ENCODE data around the gene PRUNE2.
"Not testable (repeated sequence)": the region's sequence is repeated elsewhere in the genome, so short reads cannot be mapped to it uniquely, and the experiment has no call there.

Gene PRUNE2

DNA sequence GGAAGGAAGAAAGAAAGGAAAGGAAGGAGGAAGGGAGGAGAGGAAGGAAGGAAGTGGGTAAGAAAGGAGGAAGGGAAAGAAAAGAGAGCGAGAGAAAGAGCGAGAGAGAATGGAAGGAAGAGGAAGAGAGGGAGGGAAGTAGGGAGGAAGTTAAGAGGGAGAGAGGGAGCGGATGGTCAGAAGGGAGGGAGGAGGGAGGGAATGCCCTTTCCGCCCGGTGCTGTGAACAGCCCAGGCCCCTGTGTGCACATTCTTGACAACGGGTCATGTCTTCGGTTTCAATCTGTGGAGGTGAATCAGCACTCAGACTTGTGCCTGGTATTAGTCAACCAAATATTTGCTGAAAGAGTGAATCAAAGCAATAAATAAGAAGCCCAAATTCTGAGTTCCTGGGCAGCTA is 39.2 kb downstream of the PRUNE2 start:
- peak; percentile 99 for FAIRE-seq

GRCh38 chr9:76863832-76864231 is 42.1 kb downstream of the PRUNE2 start:
- no peak for FAIRE-seq

GRCh38 chr9:76859860-76860259 is 46.1 kb downstream of the PRUNE2 start:
- FAIRE-seq = no peak

GRCh38 chr9:76858248-76858647 is 47.7 kb downstream of the PRUNE2 start:
- not testable (repeated sequence) for FAIRE-seq

DNA sequence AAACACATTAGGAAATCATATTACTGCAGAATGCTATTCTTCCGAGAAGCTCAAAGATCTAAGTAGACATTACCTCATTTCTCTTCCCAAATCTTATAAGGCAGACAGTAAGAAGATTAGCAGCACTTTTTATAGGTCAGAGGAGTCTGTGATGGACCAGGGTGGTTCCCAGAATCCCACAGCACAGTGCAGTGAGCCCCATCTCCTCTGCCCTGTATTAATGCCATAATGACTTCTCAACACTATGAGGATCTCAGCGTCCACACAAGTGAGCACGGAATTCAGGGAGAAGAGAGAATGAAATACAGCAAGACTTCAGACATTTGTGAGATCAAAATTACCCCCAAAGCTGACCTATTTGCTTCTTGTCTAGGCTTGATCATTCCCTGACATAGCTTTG is 49.9 kb downstream of the PRUNE2 start:
- no peak for FAIRE-seq

GRCh38 chr9:76855015-76855414 is 50.9 kb downstream of the PRUNE2 start:
- no peak for FAIRE-seq

- FAIRE-seq = no peak
Observed at GRCh38 chr9:76852026-76852425, 53.9 kb downstream of the PRUNE2 start.

DNA sequence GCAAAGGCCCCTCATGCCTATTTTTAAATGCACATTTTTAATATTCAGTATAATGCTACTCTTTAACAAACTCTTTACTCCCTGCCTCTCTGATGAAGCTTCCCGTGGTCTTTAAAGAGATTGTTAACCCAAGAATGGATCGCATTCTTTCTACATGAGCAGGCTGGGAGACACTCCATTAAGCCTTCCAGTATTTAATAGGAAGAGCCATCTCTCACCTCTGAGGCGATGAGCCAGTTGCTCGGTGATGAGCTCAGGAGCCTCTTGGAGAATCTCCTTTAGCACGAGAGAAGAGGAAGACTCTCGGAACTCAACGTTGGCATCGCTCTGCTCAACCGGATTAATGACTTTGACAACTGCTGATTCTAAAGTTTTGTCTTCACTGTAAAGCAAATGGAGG is 59.6 kb downstream of the PRUNE2 start:
- no peak for FAIRE-seq

- no peak for FAIRE-seq
Observed at GRCh38 chr9:76845254-76845653, 60.7 kb downstream of the PRUNE2 start.

- FAIRE-seq = peak; percentile 99
Observed at GRCh38 chr9:76835571-76836283, 70.2 kb downstream of the PRUNE2 start.

GRCh38 chr9:76828447-76828846 is 77.5 kb downstream of the PRUNE2 start:
- no peak for FAIRE-seq

DNA sequence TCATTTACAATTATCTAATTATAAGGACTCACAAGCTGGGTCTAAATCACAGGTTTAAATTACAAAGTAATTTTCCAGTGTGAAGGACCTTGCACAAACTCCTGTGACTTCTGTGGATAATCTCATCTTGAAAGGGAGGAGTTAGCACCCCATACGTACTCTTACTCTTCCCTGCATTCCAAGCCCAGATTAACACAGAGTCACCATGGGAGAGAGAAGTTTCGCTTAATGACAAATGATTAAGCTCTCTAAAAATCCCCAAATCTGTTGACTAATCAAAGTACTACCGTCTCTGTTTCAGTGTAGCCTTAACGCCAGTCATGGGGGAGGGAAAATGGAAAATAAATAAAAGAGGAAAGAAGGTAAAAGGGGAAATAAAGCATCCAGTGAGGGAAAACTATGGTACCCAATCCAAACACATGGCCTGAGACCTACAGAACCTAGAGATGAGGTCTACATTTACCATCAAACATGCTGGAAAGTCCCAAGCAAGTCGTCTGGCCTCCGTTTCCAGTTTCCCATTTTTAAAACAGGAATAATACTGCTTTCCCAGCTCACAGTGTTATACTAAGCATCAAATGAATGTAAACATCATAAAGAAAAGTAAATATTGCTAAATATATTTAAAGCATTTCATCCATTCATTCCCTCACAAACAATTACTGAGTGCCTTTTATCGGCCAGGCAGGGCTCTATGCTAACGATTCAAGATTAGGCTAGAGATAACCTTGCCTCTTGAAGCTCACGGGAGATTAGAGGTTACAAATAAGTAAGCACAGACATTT is 78.4 kb downstream of the PRUNE2 start:
- FAIRE-seq = no peak

DNA sequence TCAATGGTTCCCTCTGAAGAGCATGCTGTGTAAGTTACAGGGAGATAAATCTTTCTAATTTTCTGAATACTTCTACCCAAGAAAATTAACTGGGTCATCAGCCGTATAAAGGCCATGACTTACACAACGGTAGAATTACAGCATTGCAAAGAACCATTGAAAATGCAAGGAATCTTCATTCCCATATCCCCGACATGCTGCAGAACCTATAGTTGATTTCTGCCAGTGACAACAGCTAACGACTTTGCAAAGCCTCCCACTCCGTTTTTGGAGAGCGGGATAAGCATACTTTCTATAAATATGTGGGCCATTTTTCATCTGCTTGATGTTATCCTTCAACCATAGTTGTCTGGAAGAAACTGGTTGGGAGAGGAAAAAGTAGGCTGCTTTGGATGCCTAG is 85.5 kb downstream of the PRUNE2 start:
- FAIRE-seq = no peak

DNA sequence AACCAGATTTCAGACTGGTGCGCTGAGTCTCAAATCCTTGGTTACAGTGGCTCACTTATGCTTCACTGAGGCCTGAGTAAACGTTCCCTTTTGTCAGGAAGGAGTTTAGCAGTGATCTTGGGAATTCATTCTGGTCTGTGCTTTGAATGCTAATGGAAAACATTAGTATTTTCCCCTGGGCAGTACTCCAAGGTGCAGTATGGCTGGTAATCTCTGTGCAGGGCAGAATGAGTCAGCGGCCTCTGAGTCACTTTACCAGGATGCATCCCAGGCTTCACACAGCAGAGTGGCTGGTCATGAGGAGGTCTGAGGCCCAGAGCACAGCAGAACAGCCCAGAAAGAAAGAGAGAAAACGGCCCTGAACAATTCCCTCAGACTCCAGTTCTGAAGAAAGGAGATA is 87.6 kb downstream of the PRUNE2 start:
- peak; percentile 99 for FAIRE-seq

GRCh38 chr9:76817489-76817888 is 88.4 kb downstream of the PRUNE2 start:
- no peak for FAIRE-seq

DNA sequence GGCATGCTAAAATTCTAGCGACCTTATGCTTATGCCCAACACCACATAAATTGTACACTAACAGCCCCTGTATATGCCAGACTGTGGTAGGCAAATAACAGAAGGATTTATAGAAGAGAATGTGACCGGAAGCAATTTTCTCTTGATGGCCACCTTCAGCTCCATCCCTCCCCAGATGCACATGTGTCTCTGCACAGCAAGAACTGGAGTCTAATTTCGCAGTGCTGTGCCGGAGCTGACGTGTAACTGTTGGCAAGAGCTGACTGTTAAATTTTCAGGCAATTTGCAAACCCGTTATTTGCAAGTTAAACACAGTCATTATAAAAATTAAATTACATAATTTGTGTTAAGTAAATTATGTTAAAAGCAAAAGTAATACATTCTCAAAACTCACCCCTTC is 93.3 kb downstream of the PRUNE2 start:
- FAIRE-seq = no peak

- FAIRE-seq = peak; percentile 98
Observed at GRCh38 chr9:76810377-76810957, 95.4 kb downstream of the PRUNE2 start.

DNA sequence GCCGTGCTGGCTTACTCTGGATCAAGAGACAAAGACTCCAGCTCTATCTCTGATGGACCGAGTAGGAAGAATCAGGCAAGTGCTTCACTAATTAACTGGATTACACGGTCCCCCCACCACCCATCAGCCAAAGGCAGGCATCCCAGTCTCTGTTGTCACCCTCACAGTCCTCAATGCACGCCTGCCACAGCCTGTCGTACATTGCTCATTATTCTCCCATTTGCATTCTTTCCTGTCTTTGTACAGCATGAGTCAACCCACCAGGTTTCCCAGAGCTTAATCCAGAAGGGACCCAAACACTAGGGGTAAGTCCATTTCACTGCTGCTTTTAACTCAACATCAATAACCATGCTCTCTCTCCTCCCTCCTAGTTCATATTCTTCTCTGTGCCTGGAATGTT is 97.3 kb downstream of the PRUNE2 start:
- FAIRE-seq = no peak

DNA sequence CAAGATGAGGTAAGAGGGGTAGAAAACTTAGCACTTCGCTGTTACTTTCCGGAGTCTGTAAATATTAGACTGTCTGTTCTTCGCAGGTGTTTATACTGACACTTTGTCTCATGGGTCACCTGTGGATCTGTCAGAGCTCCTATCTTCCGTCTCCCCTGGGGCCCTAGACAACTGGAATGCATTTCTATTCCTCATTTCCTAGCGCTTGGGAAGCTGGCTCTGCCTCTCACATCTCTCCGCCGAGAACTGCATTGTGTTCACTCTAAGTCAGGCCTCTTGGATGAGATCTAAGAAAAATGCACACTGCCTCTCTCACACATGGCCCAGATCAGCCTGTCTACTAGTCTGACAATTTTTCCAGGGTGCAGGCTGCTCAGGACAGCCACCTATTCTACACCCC is 102.2 kb downstream of the PRUNE2 start:
- no peak for FAIRE-seq

GRCh38 chr9:76803083-76803482 is 102.8 kb downstream of the PRUNE2 start:
- no peak for FAIRE-seq

DNA sequence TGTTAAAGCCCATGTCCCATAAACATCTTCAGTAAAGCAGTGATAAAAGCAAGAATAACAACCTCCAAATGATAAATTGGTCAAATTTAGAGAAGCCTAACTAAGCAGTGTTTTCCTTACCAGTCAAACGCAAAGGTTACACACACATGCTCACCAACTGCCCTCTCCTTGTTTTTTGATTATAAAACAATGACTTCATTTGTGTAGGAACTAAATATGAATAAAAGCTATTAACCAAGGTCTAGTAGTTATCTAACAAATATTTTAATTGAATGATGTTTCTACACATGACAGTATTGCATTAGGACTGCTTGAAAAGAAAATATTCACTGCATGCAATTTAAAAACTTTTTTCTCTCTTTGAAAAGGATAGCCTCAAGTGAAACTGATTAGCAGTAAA is 105.0 kb downstream of the PRUNE2 start:
- peak; percentile 30 for FAIRE-seq

DNA sequence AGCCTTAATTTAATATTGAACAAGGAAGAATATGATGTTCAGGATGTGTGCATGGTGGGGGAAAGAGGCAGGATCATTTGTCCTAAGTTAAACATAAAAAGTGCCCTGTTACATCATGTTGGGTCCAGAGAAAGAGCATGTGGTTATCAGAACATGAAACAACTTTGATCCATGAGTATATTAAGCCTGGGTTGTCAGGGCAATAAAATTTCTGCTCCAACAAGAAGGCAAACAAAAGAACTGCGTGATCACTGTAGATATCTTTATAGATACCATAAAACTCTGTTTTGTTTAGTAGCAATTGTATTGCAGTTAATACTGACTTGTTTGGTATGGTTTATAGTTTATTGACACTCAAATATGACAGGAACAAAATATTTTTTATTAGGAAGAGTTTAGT is 106.4 kb downstream of the PRUNE2 start:
- FAIRE-seq = no peak

- FAIRE-seq = no peak
Observed at GRCh38 chr9:76798527-76798926, 107.4 kb downstream of the PRUNE2 start.

GRCh38 chr9:76796296-76796695 is 109.6 kb downstream of the PRUNE2 start:
- no peak for FAIRE-seq

Measured in A204.1 (cell line).